ENCODE results near the gene RBM19. TPM values are rescaled to one million over a fixed set of nuclear protein-coding genes. Genes with fewer than 3 reads are reported as not detected.

The RBM19 gene
- total and polyA plus RNA-seq, 2 of the 4 experiments (the other 2 are of a cell fraction): 18.7 to 19.2 TPM

- no peak overlapping the region for H3K27ac ChIP-seq (ENCODE audit: insufficient read depth, low read length)
- no peak overlapping the region for H3K4me3 ChIP-seq (ENCODE audit: insufficient read depth, low read depth, low read length)
- ATAC-seq (ENCODE audit: low read depth) (no peak), DNase-seq (no peak)
- dilution Hi-C loops (cut with HindIII; ENCODE audit: low sequenced_read_pairs, unreplicated experiment) (no loop called here), in situ Hi-C loops (cut with MboI; ENCODE audit: low sequenced_read_pairs) (no loop called here), intact Hi-C loops (cut with micrococcal nuclease) (no loop called here)
- H2BK120ac ChIP-seq (ENCODE audit: low read depth, low read length): no peak overlapping the region
- H4K8ac ChIP-seq (ENCODE audit: low read depth in 2 of 2, low read length in 2 of 2): no peak overlapping the region
- no peak overlapping the region for H2BK15ac ChIP-seq (ENCODE audit: low read depth, low read length)
- H3K14ac ChIP-seq (replicated peaks; ENCODE audit: low read depth, low read length): no peak overlapping the region
- H4K5ac ChIP-seq (ENCODE audit: low read depth, low read length): no peak overlapping the region
- no peaks in the 10 kb centered on the region for H4K20me1 ChIP-seq (ENCODE audit: insufficient read depth, low read length)
- H2AK9ac ChIP-seq (replicated peaks; ENCODE audit: low read depth, low read length, poor library complexity): no peak overlapping the region
- H2BK20ac ChIP-seq (ENCODE audit: low read depth, low read length): no peak overlapping the region
- no peak overlapping the region for H2AK5ac ChIP-seq (ENCODE audit: low read depth, low read length)
- H3K36me3 ChIP-seq (ENCODE audit: control insufficient read depth, insufficient read depth, low read length): peaks cover 16% of the 10 kb centered on the region
- H3K56ac ChIP-seq (ENCODE audit: extremely low read depth, insufficient read depth, low read length): no peak overlapping the region
- H4K91ac ChIP-seq (ENCODE audit: insufficient read depth, low read depth, low read length): no peak overlapping the region
- no peaks in the 10 kb centered on the region for H3K4me1 ChIP-seq (ENCODE audit: control insufficient read depth, insufficient read depth, low read length)
- CTCF ChIA-PET: no interaction called here
- H2AFZ ChIP-seq (replicated peaks; ENCODE audit: low read length, poor library complexity): no peak overlapping the region
- H3K27me3 ChIP-seq (ENCODE audit: control insufficient read depth, insufficient read depth, low read length): no peaks in the 10 kb centered on the region
- no peak overlapping the region for H3K23ac ChIP-seq (ENCODE audit: low read depth, low read length)
- H3K9me1 ChIP-seq (ENCODE audit: insufficient read depth, low read length): no peaks in the 10 kb centered on the region
- no peaks in the 10 kb centered on the region for H3K79me1 ChIP-seq (ENCODE audit: low read depth in 1 of 2, low read length in 2 of 2)
- no peak overlapping the region for H3K9ac ChIP-seq (ENCODE audit: low read depth, low read length)
- H3K4ac ChIP-seq (ENCODE audit: low read depth, low read length): no peak overlapping the region
- POLR2A ChIA-PET (ENCODE audit: unreplicated experiment): no interaction called here
- no CpG with 5 or more reads among the region's 3 CpGs for WGBS, 2 experiments (ENCODE audit: extremely low coverage in 2 of 2, insufficient read length in 1 of 2)
- no peaks in the 10 kb centered on the region for H3K9me3 ChIP-seq (ENCODE audit: control insufficient read depth, insufficient read depth, low read length)
- H3K18ac ChIP-seq (ENCODE audit: low read depth, low read length): no peak overlapping the region
- no peak for TF ChIP-seq MXI1 (IDR thresholded peaks at IDR 0.05; ENCODE audit: borderline replicate concordance, low read depth, low read length)
- no peak for TF ChIP-seq RCOR1 (IDR thresholded peaks at IDR 0.05; ENCODE audit: insufficient replicate concordance, low read length)
- TF ChIP-seq POLR2A (IDR thresholded peaks at IDR 0.05; ENCODE audit: low read depth, low read length): no peak
- no peak overlapping the region for H3K4me2 ChIP-seq (ENCODE audit: low read depth, low read length)
- no TSS peak for BruUV-seq (replicated peaks)
- H2BK5ac ChIP-seq (ENCODE audit: low read depth, low read length, poor library complexity, severe bottlenecking): no peak overlapping the region
Measured at GRCh38 chr12:113921430-113921829, 44.7 kb downstream of the RBM19 start.
